GM13977 (cell line): Measurements from ENCODE around the gene FRAT2.

Experiments
- DNase-seq: peaks from one replicate; pipeline ENCODE4 v3.0.0; 2012; ENCODE audit warnings: low spot score
- CTCF ChIP-seq: IDR thresholded peaks from 2 replicates; pipeline ENCODE4 v1.5.1; 2012; ENCODE audit warnings: mild to moderate bottlenecking, control low read depth; ENCODE audit not compliant: insufficient read depth; ENCODE audit errors: extremely low read depth, missing control alignments
- in situ Hi-C: fragments of 300-500 bp; cut with MboI; formaldehyde crosslinking; loops from one replicate; pipeline ENCODE4 v1.12.0; 2022; ENCODE audit warnings: low sequenced_read_pairs, low pct_unique_long_range_greater_than_20kb, mixed read lengths, inconsistent platforms; ENCODE audit not compliant: unreplicated experiment

FRAT2 gene

GRCh38 chr10:97328646-97329453 lies 5.7 kb downstream of the FRAT2 start:
- peak; percentile 43 for DNase-seq
- in situ Hi-C loops, result no loop called here
- no peak for TF ChIP-seq CTCF

- DNase-seq, result no peak
- in situ Hi-C loops, result no loop called here
- no peak for TF ChIP-seq CTCF
Observed at GRCh38 chr10:97327348-97328294, 6.9 kb downstream of the FRAT2 start.

GRCh38 chr10:97325754-97326153 lies 8.8 kb downstream of the FRAT2 start:
- no peak for DNase-seq
- in situ Hi-C loops, result no loop called here
- TF ChIP-seq CTCF, result no peak

- in situ Hi-C loops, result no loop called here
- DNase-seq, result no peak
- TF ChIP-seq CTCF, result no peak
Observed at GRCh38 chr10:97323501-97323900, 11.0 kb downstream of the FRAT2 start.

- no peak for TF ChIP-seq CTCF
- in situ Hi-C loops, result no loop called here
- DNase-seq, result no peak
Observed at GRCh38 chr10:97321804-97322190, 12.7 kb downstream of the FRAT2 start.

- in situ Hi-C loops, result no loop called here
- TF ChIP-seq CTCF, result no peak
- DNase-seq, result no peak
Observed at GRCh38 chr10:97321032-97321803, 13.3 kb downstream of the FRAT2 start.
